ENCODE results near the gene JAM3.

- TF ChIP-seq CTCF (IDR thresholded peaks at IDR 0.05; ENCODE audit: extremely low read depth in 1 of 2, insufficient read depth in 1 of 2, low read depth in 1 of 2, low read length in 2 of 2) (no peak), MAX (IDR thresholded peaks at IDR 0.05; ENCODE audit: insufficient read depth, insufficient read length) (no peak), EZH2 (IDR thresholded peaks at IDR 0.05; ENCODE audit: borderline replicate concordance, low read depth, low read length, severe bottlenecking) (no peak), POLR2A (IDR thresholded peaks at IDR 0.05; ENCODE audit: low read depth, low read length) (no peak), POLR2AphosphoS5 (IDR thresholded peaks at IDR 0.05; ENCODE audit: insufficient read depth, low read depth, low read length) (no peak), GATA2 (IDR thresholded peaks at IDR 0.05; ENCODE audit: insufficient read depth, insufficient read length, low read depth, low read length) (no peak)
Observed at GRCh38 chr11:134155456-134155855, 86.6 kb downstream of the JAM3 start.
